DOHH2 (cell line): ENCODE results near the gene ACLY.

Experiments
- H3F3A ChIP-seq: fragments of 200-600 bp; sonication (generic), shearing (Covaris generic); 2 replicates; pipeline ENCODE4 v1.6.0; 2016; ENCODE audit warnings: antibody characterized with exemption, mild to moderate bottlenecking; ENCODE audit not compliant: control insufficient read depth, insufficient read depth
- H3K27ac ChIP-seq: fragments of 200-600 bp; sonication (generic); 2 replicates; pipeline ENCODE4 v1.5.1; 2014; ENCODE audit warnings: low read depth, mild to moderate bottlenecking, low read length, moderate library complexity
- H3K27me3 ChIP-seq: fragments of 200-600 bp; sonication (generic); 2 replicates; pipeline ENCODE4 v1.6.1; 2014; ENCODE audit warnings: mild to moderate bottlenecking, low read length, mixed read lengths; ENCODE audit not compliant: control insufficient read depth
- H3K36me3 ChIP-seq: fragments of 200-600 bp; sonication (generic); 2 replicates; pipeline ENCODE4 v1.6.1; 2014; ENCODE audit warnings: mild to moderate bottlenecking, low read length, moderate library complexity, mixed read lengths; ENCODE audit not compliant: control insufficient read depth
- H3K4me1 ChIP-seq: fragments of 200-600 bp; sonication (generic); 2 replicates; pipeline ENCODE4 v1.6.1; 2014; ENCODE audit warnings: mild to moderate bottlenecking, low read length, mixed read lengths; ENCODE audit not compliant: control insufficient read depth
- H3K4me2 ChIP-seq: fragments of 200-600 bp; sonication (generic); 2 replicates; pipeline ENCODE4 v1.6.0; 2014; ENCODE audit warnings: mild to moderate bottlenecking, low read length, moderate library complexity
- H3K4me3 ChIP-seq: fragments of 200-600 bp; sonication (generic); 2 replicates; pipeline ENCODE4 v1.5.1; 2014; ENCODE audit warnings: mild to moderate bottlenecking, low read length, mixed read lengths
- H3K79me2 ChIP-seq: fragments of 200-600 bp; sonication (generic); 2 replicates; pipeline ENCODE4 v1.6.1; 2014; ENCODE audit warnings: mild to moderate bottlenecking, low read length, mixed read lengths; ENCODE audit not compliant: control insufficient read depth
- H3K9me2 ChIP-seq: fragments of 200-600 bp; sonication (generic); replicated peaks from 2 replicates; pipeline ENCODE4 v1.6.1; 2014; ENCODE audit warnings: mild to moderate bottlenecking, low read length, mixed read lengths; ENCODE audit not compliant: control insufficient read depth
- H3K9me3 ChIP-seq: fragments of 200-600 bp; sonication (generic); 2 replicates; pipeline ENCODE4 v1.6.1; 2014; ENCODE audit warnings: antibody characterized with exemption, low read length, mixed read lengths; ENCODE audit not compliant: control insufficient read depth, insufficient read depth
- H4K20me1 ChIP-seq: fragments of 200-600 bp; sonication (generic); 2 replicates; pipeline ENCODE4 v1.6.0; 2014; ENCODE audit warnings: low read depth, mild to moderate bottlenecking, antibody characterized with exemption, low read length, moderate library complexity; ENCODE audit not compliant: control insufficient read depth, insufficient read depth
- CTCF ChIP-seq: fragments of 200-600 bp; sonication (generic); IDR thresholded peaks from one replicate; pipeline ENCODE4 v1.5.1; 2014; ENCODE audit warnings: antibody characterized with exemption, mild to moderate bottlenecking, low read depth, low read length; ENCODE audit not compliant: poor library complexity, severe bottlenecking
- EZH2phosphoT487 ChIP-seq: fragments of 200-600 bp; sonication (generic); IDR thresholded peaks from 2 replicates; pipeline ENCODE4 v1.6.1; 2017; ENCODE audit warnings: borderline replicate concordance, mild to moderate bottlenecking, antibody characterized with exemption, low read length, moderate library complexity, mixed read lengths

ACLY gene

GRCh38 chr17:41942626-41943373, 24.0 kb upstream of the ACLY start:
- Histone ChIP-seq H3K4me2 (no peak overlapping the region), H3F3A (no peaks in the 10 kb centered on the region), H3K36me3 (no peaks in the 10 kb centered on the region), H4K20me1 (no peaks in the 10 kb centered on the region), H3K9me3 (no peaks in the 10 kb centered on the region), H3K27me3 (no peaks in the 10 kb centered on the region), H3K4me1 (no peaks in the 10 kb centered on the region), H3K27ac (no peak overlapping the region), H3K9me2 (no peaks in the 10 kb centered on the region), H3K4me3 (no peak overlapping the region), H3K79me2 (no peaks in the 10 kb centered on the region)
- TF ChIP-seq CTCF: no peak
- no peak for TF ChIP-seq EZH2phosphoT487

GRCh38 chr17:41941168-41941567, 22.4 kb upstream of the ACLY start:
- H3K4me2 ChIP-seq: no peak overlapping the region
- H3K79me2 ChIP-seq: no peaks in the 10 kb centered on the region
- TF ChIP-seq EZH2phosphoT487 (no peak), CTCF (no peak)
- no peaks in the 10 kb centered on the region for H3K27me3 ChIP-seq
- no peak overlapping the region for H3K27ac ChIP-seq
- no peaks in the 10 kb centered on the region for H3K36me3 ChIP-seq
- H3K4me3 ChIP-seq: no peak overlapping the region
- no peaks in the 10 kb centered on the region for H3K4me1 ChIP-seq
- H3K9me2 ChIP-seq: no peaks in the 10 kb centered on the region
- H3F3A ChIP-seq: no peaks in the 10 kb centered on the region
- no peaks in the 10 kb centered on the region for H4K20me1 ChIP-seq
- H3K9me3 ChIP-seq: no peaks in the 10 kb centered on the region

GRCh38 chr17:41939693-41940090, 20.9 kb upstream of the ACLY start:
- Histone ChIP-seq H3K4me1 (no peaks in the 10 kb centered on the region), H3K36me3 (no peaks in the 10 kb centered on the region), H3K4me2 (no peak overlapping the region), H3K27ac (no peak overlapping the region), H3K9me2 (no peaks in the 10 kb centered on the region), H3F3A (no peaks in the 10 kb centered on the region), H3K4me3 (no peak overlapping the region), H4K20me1 (no peaks in the 10 kb centered on the region), H3K27me3 (no peaks in the 10 kb centered on the region), H3K9me3 (no peaks in the 10 kb centered on the region), H3K79me2 (no peaks in the 10 kb centered on the region)
- TF ChIP-seq CTCF (no peak), EZH2phosphoT487 (no peak)
